Transverse colon (tissue), 4 donors: ENCODE data around the gene GRM4. TPM values are rescaled to one million over a fixed set of nuclear protein-coding genes. Genes with fewer than 3 reads are reported as not detected.

Experiments used
- DNase-seq: peaks from one replicate; pipeline ENCODE4 v3.0.0-alpha.2; 2019
- H3K27ac ChIP-seq, 4 donors: fragments of 200-600 bp; sonication (generic); 2 replicates each; pipeline ENCODE4 v1.5.1; 2016 to 2018; ENCODE audit warnings: inconsistent platforms in 4 of 4
- H3K27me3 ChIP-seq: fragments of 200-600 bp; sonication (generic); 2 replicates; pipeline ENCODE4 v1.5.1; 2017; ENCODE audit warnings: inconsistent platforms
- H3K36me3 ChIP-seq, 4 donors: fragments of 200-600 bp; sonication (generic); 2 replicates each; pipeline ENCODE4 v1.5.1; 2017 to 2019; ENCODE audit warnings: inconsistent platforms in 4 of 4
- H3K4me1 ChIP-seq, 4 donors: fragments of 200-600 bp; sonication (generic); 2 replicates each; pipeline ENCODE4 v1.5.1; 2017 to 2020; ENCODE audit warnings: inconsistent platforms in 4 of 4
- H3K4me3 ChIP-seq, 4 donors: fragments of 200-600 bp; sonication (generic); 1 replicate in 1 of 4; 2 replicates in 3 of 4; pipeline versions ENCODE4 v1.5.1 to v1.6.1; 2017 to 2019; ENCODE audit warnings: inconsistent platforms in 4 of 4
- H3K9me3 ChIP-seq, 2 donors: fragments of 200-600 bp; sonication (generic); 2 replicates each; pipeline ENCODE4 v1.5.1; 2017 to 2019; ENCODE audit warnings: inconsistent platforms in 2 of 2
- EP300 ChIP-seq: sonication (generic); formaldehyde crosslinking; IDR thresholded peaks from one replicate; pipeline ENCODE4 v1.6.1; 2017; ENCODE audit warnings: antibody characterized with exemption, low read depth
- POLR2A ChIP-seq: fragments of 450-650 bp; IDR thresholded peaks from one replicate; pipeline ENCODE4 v1.6.1; 2016; ENCODE audit warnings: antibody characterized with exemption, mild to moderate bottlenecking, moderate library complexity
- POLR2AphosphoS5 ChIP-seq, 3 donors: sonication (generic); formaldehyde crosslinking; IDR thresholded peaks; one replicate each; pipeline ENCODE4 v1.6.1; 2016; ENCODE audit warnings: antibody characterized with exemption in 3 of 3
- WGBS, 2 donors: methylation state at CpG; one replicate each; pipeline ENCODE4 v1.1.5; 2018; ENCODE audit warnings: low coverage in 1 of 2; 5-methylcytosine and 5-hydroxymethylcytosine counted together
- in situ Hi-C, 4 donors: fragments of 200-750 bp; cut with MboI; loops; one replicate each; pipeline versions ENCODE4 v1.15.0 to v1.15.1; 2017; ENCODE audit warnings: low sequenced_read_pairs in 3 of 4, low pct_ligation_motif_present in 1 of 4, low pct_unique_long_range_greater_than_20kb in 1 of 4
- intact Hi-C: fragments of 100-400 bp; cut with DNase I; formaldehyde crosslinking; loops from one replicate; pipeline ENCODE4 v1.15.1; 2023; ENCODE audit warnings: low total_unique reads
- total RNA-seq, 4 donors: library from RNA; depleted of rRNA; stranded (reverse); fragments of >200 nt; gene quantifications; one replicate each; pipeline ENCODE4 v1.1.0, GENCODE V29; 2016
- TF ChIP-seq, protein P1 (sequence below), 5 experiments: fragments of 200-600 bp in 3 of 5; fragments of 450-650 bp in 2 of 5; sonication (generic) in 3 of 5; IDR thresholded peaks; 1 replicate in 2 of 5; 2 replicates in 3 of 5; pipeline ENCODE4 v1.5.1; 2016 to 2017; ENCODE audit warnings: antibody characterized with exemption in 5 of 5, inconsistent platforms in 3 of 5, mild to moderate bottlenecking in 2 of 5, moderate library complexity in 1 of 5

The GRM4 gene
- total RNA-seq, 4 donors from 2014 or later, result not detected

DNA sequence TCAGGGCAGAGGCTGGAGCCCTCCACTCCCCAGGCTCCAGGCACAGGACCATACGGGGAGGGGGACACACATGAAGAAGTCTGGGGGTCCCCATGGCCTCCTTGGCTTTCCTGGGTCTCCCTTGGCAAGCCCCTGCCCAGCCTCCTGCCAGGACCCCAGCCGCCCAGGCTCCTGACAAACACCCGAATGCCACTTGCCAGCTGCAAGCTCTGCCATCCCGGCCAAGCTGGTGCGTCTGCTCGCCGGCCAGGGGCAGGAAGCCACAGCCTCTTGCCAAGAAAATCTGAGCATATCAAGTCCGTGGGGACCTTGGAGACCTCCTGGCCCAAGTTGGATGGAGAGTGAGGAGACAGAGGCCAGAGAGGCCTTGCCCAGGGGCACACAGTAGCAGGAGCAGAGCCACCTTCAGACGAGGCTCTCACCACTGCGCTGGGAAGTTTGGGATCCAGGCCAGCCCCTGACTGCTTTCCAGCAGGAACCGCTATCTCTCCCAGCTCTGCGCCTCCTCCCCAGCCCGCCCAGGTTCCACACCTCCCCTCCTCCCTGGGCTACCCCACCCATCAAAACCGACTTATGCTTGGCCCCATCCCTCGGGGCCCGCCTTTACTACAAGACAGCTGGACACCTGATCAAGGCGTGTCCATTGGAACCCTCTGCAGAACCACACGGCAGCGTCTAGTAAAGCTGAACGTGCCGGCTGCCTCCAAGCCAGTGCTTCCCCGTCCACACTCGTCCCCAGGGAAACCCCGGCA is 80.2 kb downstream of the GRM4 start:
- no peak overlapping the region for H3K27ac ChIP-seq
- H3K4me1 ChIP-seq, result no peaks in the 10 kb centered on the region
- no peak for DNase-seq
- no peaks in the 10 kb centered on the region for H3K9me3 ChIP-seq
- peaks cover 45% of the 10 kb centered on the region for H3K27me3 ChIP-seq
- TF ChIP-seq, protein P1, sequence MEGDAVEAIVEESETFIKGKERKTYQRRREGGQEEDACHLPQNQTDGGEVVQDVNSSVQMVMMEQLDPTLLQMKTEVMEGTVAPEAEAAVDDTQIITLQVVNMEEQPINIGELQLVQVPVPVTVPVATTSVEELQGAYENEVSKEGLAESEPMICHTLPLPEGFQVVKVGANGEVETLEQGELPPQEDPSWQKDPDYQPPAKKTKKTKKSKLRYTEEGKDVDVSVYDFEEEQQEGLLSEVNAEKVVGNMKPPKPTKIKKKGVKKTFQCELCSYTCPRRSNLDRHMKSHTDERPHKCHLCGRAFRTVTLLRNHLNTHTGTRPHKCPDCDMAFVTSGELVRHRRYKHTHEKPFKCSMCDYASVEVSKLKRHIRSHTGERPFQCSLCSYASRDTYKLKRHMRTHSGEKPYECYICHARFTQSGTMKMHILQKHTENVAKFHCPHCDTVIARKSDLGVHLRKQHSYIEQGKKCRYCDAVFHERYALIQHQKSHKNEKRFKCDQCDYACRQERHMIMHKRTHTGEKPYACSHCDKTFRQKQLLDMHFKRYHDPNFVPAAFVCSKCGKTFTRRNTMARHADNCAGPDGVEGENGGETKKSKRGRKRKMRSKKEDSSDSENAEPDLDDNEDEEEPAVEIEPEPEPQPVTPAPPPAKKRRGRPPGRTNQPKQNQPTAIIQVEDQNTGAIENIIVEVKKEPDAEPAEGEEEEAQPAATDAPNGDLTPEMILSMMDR (IDR thresholded peaks at IDR 0.05), result no peak
- TF ChIP-seq POLR2AphosphoS5 (IDR thresholded peaks at IDR 0.05) (no peak), POLR2A (no peak), EP300 (no peak)
- 26% methylated on average over 20 of the region's 24 CpGs; no CpG with 5 or more reads in 1 of the 2 donors for WGBS, 2 donors
- H3K36me3 ChIP-seq, result no peaks in the 10 kb centered on the region
- in situ Hi-C loops, result no loop called here
- intact Hi-C loops, result no loop called here
- H3K4me3 ChIP-seq, result no peak overlapping the region

DNA sequence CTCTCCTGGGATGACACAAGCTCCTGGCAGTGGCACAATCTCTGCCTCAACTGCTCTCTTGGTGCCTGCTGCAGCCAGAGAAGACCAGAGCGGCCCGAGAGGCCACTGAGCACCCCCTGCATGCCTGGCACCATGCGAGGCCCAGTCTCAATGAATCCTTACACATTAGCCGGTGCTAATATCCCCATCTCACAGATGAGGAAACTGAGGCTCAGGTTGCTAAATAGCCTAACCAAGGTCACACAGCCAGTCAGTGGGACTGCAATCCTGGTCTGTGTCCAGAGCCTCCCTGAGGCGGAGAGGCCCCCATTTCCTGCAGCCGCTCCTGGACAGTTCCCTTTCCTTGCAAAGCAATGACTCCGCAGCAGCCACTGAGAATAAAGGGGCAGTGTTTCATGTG is 81.2 kb downstream of the GRM4 start:
- no peaks in the 10 kb centered on the region for H3K36me3 ChIP-seq
- no peaks in the 10 kb centered on the region for H3K4me1 ChIP-seq
- in situ Hi-C loops, result no loop called here
- peaks cover 45% of the 10 kb centered on the region for H3K27me3 ChIP-seq
- DNase-seq, result no peak
- H3K27ac ChIP-seq, result no peak overlapping the region
- no peak overlapping the region for H3K4me3 ChIP-seq
- intact Hi-C loops, result no loop called here
- WGBS, 2 donors, result 84% methylated on average over 6 of the region's 7 CpGs; no CpG with 5 or more reads in 1 of the 2 donors
- TF ChIP-seq POLR2A (no peak), POLR2AphosphoS5 (IDR thresholded peaks at IDR 0.05) (no peak), EP300 (no peak)
- TF ChIP-seq, protein P1 (IDR thresholded peaks at IDR 0.05), result no peak
- no peaks in the 10 kb centered on the region for H3K9me3 ChIP-seq

DNA sequence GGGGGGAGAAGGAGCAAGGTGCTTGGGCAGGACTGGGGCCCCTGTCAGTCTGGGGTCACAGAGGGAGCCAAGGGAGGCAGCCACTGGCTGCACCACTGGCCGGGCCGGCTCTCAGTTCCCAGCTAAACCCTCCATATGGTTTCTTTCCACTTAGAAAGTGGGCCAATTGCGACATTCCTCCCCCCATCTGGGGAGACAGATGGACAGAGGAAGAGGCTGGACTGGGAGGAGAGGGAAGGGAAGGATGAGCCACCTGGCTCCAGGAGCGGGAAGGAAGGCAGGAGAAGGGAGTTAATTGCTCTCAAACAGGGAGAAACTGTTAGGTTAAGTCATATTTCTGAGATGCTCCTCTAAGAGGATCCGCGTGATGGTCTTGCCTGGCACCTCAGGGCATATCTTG is 82.2 kb downstream of the GRM4 start:
- H3K4me1 ChIP-seq, result no peaks in the 10 kb centered on the region
- no peaks in the 10 kb centered on the region for H3K9me3 ChIP-seq
- H3K27me3 ChIP-seq, result peaks cover 45% of the 10 kb centered on the region
- WGBS, 2 donors, result 58 to 83% methylated on average over 2 to 6 of the region's 6 CpGs
- no peaks in the 10 kb centered on the region for H3K36me3 ChIP-seq
- intact Hi-C loops, result no loop called here
- TF ChIP-seq POLR2A, result no peak
- no peak for TF ChIP-seq POLR2AphosphoS5 (IDR thresholded peaks at IDR 0.05)
- TF ChIP-seq EP300, result no peak
- TF ChIP-seq, protein P1 (IDR thresholded peaks at IDR 0.05), result no peak
- no peak for DNase-seq
- H3K4me3 ChIP-seq, result no peak overlapping the region
- in situ Hi-C loops, result no loop called here
- H3K27ac ChIP-seq, result no peak overlapping the region

DNA sequence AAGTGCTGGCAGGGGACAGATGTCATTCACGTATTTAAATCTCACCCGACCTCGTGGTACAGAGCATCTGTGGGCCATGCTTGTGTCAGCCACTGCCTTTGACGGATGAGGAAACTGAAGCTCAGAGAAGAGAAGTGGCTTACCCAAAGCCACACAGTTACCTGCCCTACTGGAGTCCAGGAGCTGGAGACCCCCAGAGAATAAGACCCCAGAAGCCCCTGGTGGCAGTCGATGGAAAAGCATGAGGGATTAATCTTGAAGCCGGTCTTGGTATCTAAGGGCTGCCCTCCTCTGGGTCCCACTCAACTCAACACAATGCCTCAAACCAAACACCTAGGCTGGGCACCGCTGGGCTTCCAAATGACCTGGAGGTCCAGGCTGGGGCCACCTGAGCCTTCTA is 83.1 kb downstream of the GRM4 start:
- intact Hi-C loops, result no loop called here
- H3K27me3 ChIP-seq, result peaks cover 45% of the 10 kb centered on the region
- 82 to 87% methylated on average over 5 to 7 of the region's 7 CpGs for WGBS, 2 donors

More for the DNA sequence above, 83.1 kb downstream of the GRM4 start:
- in situ Hi-C loops, result no loop called here
- Histone ChIP-seq H3K27ac (no peak overlapping the region), H3K4me1 (no peaks in the 10 kb centered on the region), H3K4me3 (no peak overlapping the region), H3K9me3 (no peaks in the 10 kb centered on the region), H3K36me3 (no peaks in the 10 kb centered on the region)
- no peak for DNase-seq
- TF ChIP-seq EP300 (no peak), POLR2AphosphoS5 (IDR thresholded peaks at IDR 0.05) (no peak), POLR2A (no peak)
- TF ChIP-seq, protein P1 (IDR thresholded peaks at IDR 0.05), result no peak
